ENCODE results near the gene COL4A2. TPM values are rescaled to one million over a fixed set of nuclear protein-coding genes. Genes with fewer than 3 reads are reported as not detected.

Gene COL4A2
- total and polyA plus RNA-seq, 4 donors = 8.0 to 45.2 (median 40.3) TPM

GRCh38 chr13:110354715-110355473 lies 47.8 kb downstream of the COL4A2 start:
- peaks cover 0 to 2% (median 0%) of the 10 kb centered on the region in 4 donors for H3K27me3 ChIP-seq (ENCODE audit: control insufficient read depth in 4 of 4, insufficient read depth in 4 of 4, low read length in 3 of 4)
- H3K4me3 ChIP-seq (ENCODE audit: low read depth in 1 of 3, low read length in 3 of 3) = no peak overlapping the region
- H3K27ac ChIP-seq (ENCODE audit: low read depth in 1 of 2, low read length in 2 of 2) = no peak overlapping the region
- WGBS = 71% methylated on average over 5 of the region's 5 CpGs
- no peaks in the 10 kb centered on the region for H3K36me3 ChIP-seq (ENCODE audit: control insufficient read depth in 4 of 4, insufficient read depth in 3 of 4, low read depth in 1 of 4, low read length in 3 of 4)
- no peaks in the 10 kb centered on the region for H3K9me3 ChIP-seq (ENCODE audit: control insufficient read depth in 4 of 4, low read length in 3 of 4)
- TF ChIP-seq GABPA (IDR thresholded peaks at IDR 0.05 in 1 of 2, conservative IDR thresholded peaks at IDR 0.05 in 1 of 2) (no peak), ZBTB33 (IDR thresholded peaks at IDR 0.05) (no peak), ATF3 (IDR thresholded peaks at IDR 0.05) (no peak), RAD21 (IDR thresholded peaks at IDR 0.05) (no peak), HNF4A (conservative IDR thresholded peaks at IDR 0.05) (no peak), SP1 (IDR thresholded peaks at IDR 0.05) (no peak), RXRA (IDR thresholded peaks at IDR 0.05) (no peak), FOXA1 (IDR thresholded peaks at IDR 0.05) (no peak), JUND (IDR thresholded peaks at IDR 0.05) (no peak), NR2F2 (IDR thresholded peaks at IDR 0.05) (no peak), YY1 (IDR thresholded peaks at IDR 0.05) (no peak), EGR1 (IDR thresholded peaks at IDR 0.05; ENCODE audit: low read depth in 2 of 2) (no peak)
- no peak for DNase-seq (ENCODE audit: low spot score)
- no peaks in the 10 kb centered on the region for H3K4me1 ChIP-seq (ENCODE audit: control insufficient read depth in 4 of 4, insufficient read depth in 4 of 4, low read length in 3 of 4)
- H3K9ac ChIP-seq (ENCODE audit: low read depth in 1 of 2, low read length in 2 of 2) = no peak overlapping the region

- no peak for TF ChIP-seq NR2F2 (IDR thresholded peaks at IDR 0.05)
- no peak for TF ChIP-seq REST (IDR thresholded peaks at IDR 0.05)
- TF ChIP-seq RXRA (IDR thresholded peaks at IDR 0.05) = no peak
- no peak for TF ChIP-seq EGR1 (IDR thresholded peaks at IDR 0.05; ENCODE audit: low read depth in 2 of 2)
- TF ChIP-seq FOXA1 (IDR thresholded peaks at IDR 0.05) = no peak
- TF ChIP-seq HNF4A (conservative IDR thresholded peaks at IDR 0.05) = no peak
- no peak for TF ChIP-seq TAF1 (conservative IDR thresholded peaks at IDR 0.05)
- TF ChIP-seq HNF4G (IDR thresholded peaks at IDR 0.05) = no peak
- no peak for TF ChIP-seq MAX (IDR thresholded peaks at IDR 0.05)
- TF ChIP-seq ATF3 (IDR thresholded peaks at IDR 0.05) = no peak
- TF ChIP-seq RAD21 (IDR thresholded peaks at IDR 0.05) = no peak
- TF ChIP-seq JUND (IDR thresholded peaks at IDR 0.05) = no peak
- TF ChIP-seq GABPA (IDR thresholded peaks at IDR 0.05 in 1 of 2, conservative IDR thresholded peaks at IDR 0.05 in 1 of 2) = no peak
- TF ChIP-seq ZBTB33 (IDR thresholded peaks at IDR 0.05) = no peak
- no peak for TF ChIP-seq CTCF (IDR thresholded peaks at IDR 0.05; ENCODE audit: low read depth, low read length, missing input control)
- TF ChIP-seq YY1 (IDR thresholded peaks at IDR 0.05) = no peak
- TF ChIP-seq SP1 (IDR thresholded peaks at IDR 0.05) = no peak
- no peak for TF ChIP-seq FOXA2 (IDR thresholded peaks at IDR 0.05)
- no peak overlapping the region for H3K9ac ChIP-seq (ENCODE audit: low read depth in 1 of 2, low read length in 2 of 2)
- no peaks in the 10 kb centered on the region for H3K36me3 ChIP-seq (ENCODE audit: control insufficient read depth in 4 of 4, insufficient read depth in 3 of 4, low read depth in 1 of 4, low read length in 3 of 4)
- H3K4me1 ChIP-seq (ENCODE audit: control insufficient read depth in 4 of 4, insufficient read depth in 4 of 4, low read length in 3 of 4) = no peaks in the 10 kb centered on the region
- H3K27me3 ChIP-seq (ENCODE audit: control insufficient read depth in 4 of 4, insufficient read depth in 4 of 4, low read length in 3 of 4) = peaks cover 0 to 2% (median 0%) of the 10 kb centered on the region in 4 donors
- WGBS = 78% methylated on average over 12 of the region's 12 CpGs
- H3K4me3 ChIP-seq (ENCODE audit: low read depth in 1 of 3, low read length in 3 of 3) = no peak overlapping the region
- H3K27ac ChIP-seq (ENCODE audit: low read depth in 1 of 2, low read length in 2 of 2) = no peak overlapping the region
- no peaks in the 10 kb centered on the region for H3K9me3 ChIP-seq (ENCODE audit: control insufficient read depth in 4 of 4, low read length in 3 of 4)
- DNase-seq (ENCODE audit: low spot score) = no peak
Observed at GRCh38 chr13:110356362-110356761, 49.3 kb downstream of the COL4A2 start.

Data from liver (tissue), 9 donors.